Activated naive CD4-positive, alpha-beta T cell treated with anti-CD3 and anti-CD28 coated beads, Interleukin-2, amount 10 ng/mL, durations not matched to agents 5 hours and 36 hours (primary cell): Measurements from ENCODE around the gene CAPZA3. TPM values are rescaled to one million over a fixed set of nuclear protein-coding genes. Genes with fewer than 3 reads are reported as not detected.

Source experiments
- total RNA-seq, 2 experiments: library from RNA; stranded (reverse); gene quantifications; one replicate each; pipeline ENCODE4 v1.2.3, GENCODE V29; 2021

The CAPZA3 gene
- total RNA-seq = not detected

GRCh38 chr12:18737819-18738218 lies at the start of gene CAPZA3, which contains the start of gene PLCZ1:
Gene CAPZA3, plus strand, starts transcription at chr12:18738119. Its CDS starts 150 bp downstream, at chr12:18738269.
Gene PLCZ1, minus strand, starts transcription at chr12:18738012. Its CDS starts 641 bp downstream, at chr12:18737371.

Other genes with a start within 250 kb of the CAPZA3 start
- gene PLCZ1, start 107 bp upstream of the CAPZA3 start, total RNA-seq = not detected